Naive thymus-derived CD4-positive, alpha-beta T cell (primary cell): ENCODE results near the gene ARID3C. TPM values are rescaled to one million over a fixed set of nuclear protein-coding genes. Genes with fewer than 3 reads are reported as not detected.

Experiments
- ATAC-seq: fragments of 150-1000 bp; cut with Tn5 transposase; 2 replicates; pipeline ENCODE4 v1.10.0; 2021; ENCODE audit warnings: mild to moderate bottlenecking, moderate library complexity
- CTCF ChIA-PET: fragments of 350-600 bp; sonication (Branson Sonifier 250); formaldehyde crosslinking; loops from one replicate; lab custom pipeline; 2021; ENCODE audit warnings: antibody characterized with exemption; lab: Charles Lee
- POLR2A ChIA-PET: fragments of 350-600 bp; sonication (Branson Sonifier 250); formaldehyde crosslinking; loops from one replicate; lab custom pipeline; 2021; ENCODE audit warnings: antibody characterized with exemption, inconsistent platforms; lab: Charles Lee
- DNase-seq, 9 donors: peaks; one replicate each; pipeline versions ENCODE4 v3.0.0 to v3.0.0-alpha.2; 2020 to 2022; ENCODE audit warnings: mixed read lengths in 1 of 9
- H3K27ac ChIP-seq: one replicate; pipeline ENCODE4 v1.7.0; 2013; ENCODE audit warnings: mild to moderate bottlenecking, low read depth, low read length, moderate library complexity
- H3K27me3 ChIP-seq, 2 donors: one replicate each; pipeline ENCODE4 v1.7.0; 2013; ENCODE audit warnings: low read length in 2 of 2, mild to moderate bottlenecking in 2 of 2, moderate library complexity in 2 of 2; ENCODE audit not compliant: control insufficient read depth in 2 of 2, insufficient read depth in 2 of 2
- H3K36me3 ChIP-seq, 3 experiments: 1 replicate in 2 of 3; 2 replicates in 1 of 3; pipeline ENCODE4 v1.7.0; 2013; ENCODE audit warnings: low read length in 3 of 3, mild to moderate bottlenecking in 3 of 3, moderate library complexity in 1 of 3; ENCODE audit not compliant: insufficient read depth in 3 of 3, control insufficient read depth in 2 of 3
- H3K4me1 ChIP-seq, 2 donors: one replicate each; pipeline ENCODE4 v1.7.0; 2013; ENCODE audit warnings: low read length in 2 of 2, mild to moderate bottlenecking in 2 of 2, moderate library complexity in 1 of 2; ENCODE audit not compliant: control insufficient read depth in 2 of 2, insufficient read depth in 2 of 2
- H3K4me3 ChIP-seq: 2 replicates; pipeline ENCODE4 v1.7.0; 2013; ENCODE audit warnings: mild to moderate bottlenecking, low read length
- H3K9me3 ChIP-seq, 3 experiments: 1 replicate in 2 of 3; 2 replicates in 1 of 3; pipeline ENCODE4 v1.7.0; 2013; ENCODE audit warnings: low read length in 3 of 3; ENCODE audit not compliant: control insufficient read depth in 2 of 3
- H3K27ac Mint-ChIP-seq, 9 donors: one replicate each; pipeline ENCODE4 v1.8.0; 2020 to 2022; ENCODE audit warnings: mixed read lengths in 9 of 9, mild to moderate bottlenecking in 8 of 9, moderate library complexity in 5 of 9, inconsistent platforms in 2 of 9
- H3K27me3 Mint-ChIP-seq, 5 donors: one replicate each; pipeline ENCODE4 v1.8.0; 2021 to 2022; ENCODE audit warnings: mixed read lengths in 5 of 5, mild to moderate bottlenecking in 1 of 5
- H3K36me3 Mint-ChIP-seq, 5 donors: one replicate each; pipeline ENCODE4 v1.8.0; 2020 to 2022; ENCODE audit warnings: mixed read lengths in 5 of 5, mild to moderate bottlenecking in 3 of 5, inconsistent platforms in 1 of 5
- H3K4me1 Mint-ChIP-seq, 7 donors: one replicate each; pipeline ENCODE4 v1.8.0; 2020 to 2022; ENCODE audit warnings: mixed read lengths in 7 of 7, mild to moderate bottlenecking in 3 of 7, inconsistent platforms in 1 of 7
- H3K4me3 Mint-ChIP-seq, 10 donors: one replicate each; pipeline ENCODE4 v1.8.0; 2020 to 2022; ENCODE audit warnings: mild to moderate bottlenecking in 10 of 10, mixed read lengths in 10 of 10, moderate library complexity in 6 of 10, inconsistent platforms in 2 of 10
- H3K9me3 Mint-ChIP-seq, 11 donors: one replicate each; pipeline ENCODE4 v1.8.0; 2020 to 2022; ENCODE audit warnings: mixed read lengths in 11 of 11, mild to moderate bottlenecking in 4 of 11, inconsistent platforms in 1 of 11, moderate library complexity in 1 of 11
- intact Hi-C, 2 donors: fragments of 100-400 bp; cut with micrococcal nuclease; formaldehyde crosslinking; loops; one replicate each; pipeline ENCODE4 v1.15.1; 2023
- polyA plus RNA-seq, 2 donors: library from polyadenylated mRNA; unstranded; fragments of 300-500 nt; fragmentation: Illumina TruSeq; gene quantifications; one replicate each; pipeline ENCODE4 v1.2.3, GENCODE V29; 2021
- total RNA-seq, 6 experiments: library from RNA in 5 of 6; stranded (reverse) in 5 of 6; gene quantifications; 1 replicate in 5 of 6; 2 replicates in 1 of 6; pipeline ENCODE4 v1.2.3 and lab custom pipeline; 2021 to 2026

The ARID3C gene
- total and polyA plus RNA-seq, 7 experiments from 2014 or later: 0.27 to 0.36 TPM; not detected in 5

GRCh38 chr9:34662526-34663302 lies 33.8 kb upstream of the ARID3C start, which contains the start of gene CCL27:
Gene CCL27 (minus strand): TSS chr9:34662657. CDS start chr9:34662633, 24 bp downstream.
- Mint-ChIP-seq H3K27me3 (no peaks in the 10 kb centered on the region), H3K4me1 (peaks cover 37 to 60% (median 50%) of the 10 kb centered on the region in 7 donors), H3K27ac (peak within 1 kb of the TSS; percentile 86 to 98 (median 97)), H3K4me3 (peak within 1 kb of the TSS; percentile 43 to 97 (median 86)), H3K36me3 (peaks cover 0 to 27% (median 12%) of the 10 kb centered on the region in 5 donors), H3K9me3 (peaks cover 0 to 3% (median 0%) of the 10 kb centered on the region in 11 donors)
- ChIA-PET POLR2A (interaction anchor here (0.6 to 6.8 kb wide), 7 partner anchors 10 to 51 kb away, joined by 3 to 79 read pairs (median 5); partner anchors contain the start of genes GALT, RPP25L and SIGMAR1), CTCF (interaction anchor here (0.7 to 6.0 kb wide), 6 partner anchors 15 to 59 kb away, joined by 3 to 50 read pairs (median 4); partner anchors contain the start of genes GALT and RPP25L)
- ATAC-seq (no peak), DNase-seq (no peak)
- H3K27ac ChIP-seq: peak within 1 kb of the TSS; percentile 74
- H3K4me3 ChIP-seq: no peak within 1 kb of the TSS
- no peaks in the 10 kb centered on the region for H3K27me3 ChIP-seq
- H3K4me1 ChIP-seq: peaks cover 33 to 40% of the 10 kb centered on the region in 2 donors
- H3K36me3 ChIP-seq: peaks cover 0 to 15% (median 0%) of the 10 kb centered on the region in 3 experiments
- H3K9me3 ChIP-seq: no peaks in the 10 kb centered on the region
- intact Hi-C loops: loop anchor here (5.0 to 10.0 kb wide), 6 partner anchors 412 to 1498 kb away; partner anchors contain the start of genes HINT2 (in 2 of the 2), SPAG8 (in 2 of the 2), B4GALT1 (in 1 of the 2) and CREB3 (in 1 of the 2)

- Mint-ChIP-seq H3K27me3 (no peaks in the 10 kb centered on the region), H3K4me3 (no peak overlapping the region), H3K36me3 (peaks cover 0 to 20% (median 12%) of the 10 kb centered on the region in 5 donors), H3K9me3 (no peaks in the 10 kb centered on the region), H3K4me1 (peaks cover 27 to 46% (median 38%) of the 10 kb centered on the region in 7 donors), H3K27ac (no peak overlapping the region)
- Histone ChIP-seq H3K4me3 (no peak overlapping the region), H3K9me3 (no peaks in the 10 kb centered on the region), H3K27ac (no peak overlapping the region), H3K36me3 (peaks cover 0 to 12% (median 0%) of the 10 kb centered on the region in 3 experiments), H3K27me3 (no peaks in the 10 kb centered on the region), H3K4me1 (peaks cover 28 to 31% of the 10 kb centered on the region in 2 donors)
- DNase-seq (no peak), ATAC-seq (no peak)
- intact Hi-C loops: loop anchor here (5.0 to 10.0 kb wide), 6 partner anchors 415 to 1495 kb away; partner anchors contain the start of genes HINT2 (in 2 of the 2), SPAG8 (in 2 of the 2), B4GALT1 (in 1 of the 2) and CREB3 (in 1 of the 2)
- ChIA-PET CTCF (interaction anchor here (4.0 kb wide), 1 partner anchor 13 kb away, joined by 11 read pairs; the partner anchor contains the start of gene GALT), POLR2A (interaction anchor here (1.0 to 6.8 kb wide), 3 partner anchors 11 to 43 kb away, joined by 3 to 79 read pairs (median 7); partner anchors contain the start of genes GALT and SIGMAR1)
These were observed 30.9 kb upstream of the ARID3C start for GRCh38 chr9:34659592-34660253.

DNA sequence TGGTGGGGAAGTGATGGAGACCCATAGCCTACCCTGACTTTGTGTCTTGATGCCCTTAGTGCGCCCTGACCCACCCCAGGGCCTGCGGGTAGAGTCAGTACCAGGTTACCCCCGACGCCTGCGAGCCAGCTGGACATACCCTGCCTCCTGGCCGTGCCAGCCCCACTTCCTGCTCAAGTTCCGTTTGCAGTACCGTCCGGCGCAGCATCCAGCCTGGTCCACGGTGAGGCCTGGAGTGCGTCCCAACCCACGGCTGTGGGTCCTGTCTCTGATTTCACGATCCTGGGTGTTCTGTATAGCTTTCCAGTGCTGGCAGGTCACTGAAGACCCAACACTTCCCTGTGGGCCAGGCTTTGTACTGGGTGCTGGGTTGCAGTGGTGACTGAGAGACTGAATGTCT lies 29.6 kb upstream of the ARID3C start:
- peaks cover 20 to 40% (median 28%) of the 10 kb centered on the region in 7 donors for H3K4me1 Mint-ChIP-seq
- H3K36me3 Mint-ChIP-seq: peaks cover 0 to 19% (median 12%) of the 10 kb centered on the region in 5 donors
- no peak overlapping the region for H3K27ac ChIP-seq
- H3K27me3 Mint-ChIP-seq: no peaks in the 10 kb centered on the region
- ATAC-seq (no peak), DNase-seq (no peak)
- intact Hi-C loops: no loop called here
- ChIA-PET CTCF (interaction anchor here (4.0 kb wide), 1 partner anchor 12 kb away, joined by 11 read pairs; the partner anchor contains the start of gene GALT), POLR2A (no interaction called here)
- peak overlapping the region in 2 of 9 donors; percentile 54 to 65 for H3K27ac Mint-ChIP-seq
- H3K4me1 ChIP-seq: peaks cover 17 to 18% of the 10 kb centered on the region in 2 donors
- H3K4me3 Mint-ChIP-seq: no peak overlapping the region
- H3K9me3 ChIP-seq: no peaks in the 10 kb centered on the region
- no peaks in the 10 kb centered on the region for H3K27me3 ChIP-seq
- no peaks in the 10 kb centered on the region for H3K9me3 Mint-ChIP-seq
- peaks cover 0 to 12% (median 0%) of the 10 kb centered on the region in 3 experiments for H3K36me3 ChIP-seq
- no peak overlapping the region for H3K4me3 ChIP-seq

GRCh38 chr9:34656992-34657391 lies 28.1 kb upstream of the ARID3C start:
- peaks cover 0 to 18% (median 12%) of the 10 kb centered on the region in 5 donors for H3K36me3 Mint-ChIP-seq
- no peaks in the 10 kb centered on the region for H3K27me3 ChIP-seq
- peaks cover 18 to 40% (median 28%) of the 10 kb centered on the region in 7 donors for H3K4me1 Mint-ChIP-seq
- ATAC-seq: no peak
- no peak overlapping the region for H3K4me3 Mint-ChIP-seq
- no peaks in the 10 kb centered on the region for H3K9me3 ChIP-seq
- ChIA-PET CTCF (interaction anchor here (1.2 to 4.0 kb wide), 2 partner anchors 10 to 12 kb away, joined by 3 to 11 read pairs; partner anchors contain the start of gene GALT), POLR2A (interaction anchor here (0.7 to 1.8 kb wide), 3 partner anchors 8 to 1093 kb away, joined by 3 to 8 read pairs (median 3); partner anchors contain the start of gene GALT)
- no peak overlapping the region for H3K27ac Mint-ChIP-seq
- H3K27me3 Mint-ChIP-seq: no peaks in the 10 kb centered on the region
- DNase-seq: no peak
- intact Hi-C loops: no loop called here
- H3K9me3 Mint-ChIP-seq: no peaks in the 10 kb centered on the region
- peaks cover 0 to 12% (median 0%) of the 10 kb centered on the region in 3 experiments for H3K36me3 ChIP-seq
- H3K4me3 ChIP-seq: no peak overlapping the region
- peaks cover 2 to 17% of the 10 kb centered on the region in 2 donors for H3K4me1 ChIP-seq
- no peak overlapping the region for H3K27ac ChIP-seq

DNA sequence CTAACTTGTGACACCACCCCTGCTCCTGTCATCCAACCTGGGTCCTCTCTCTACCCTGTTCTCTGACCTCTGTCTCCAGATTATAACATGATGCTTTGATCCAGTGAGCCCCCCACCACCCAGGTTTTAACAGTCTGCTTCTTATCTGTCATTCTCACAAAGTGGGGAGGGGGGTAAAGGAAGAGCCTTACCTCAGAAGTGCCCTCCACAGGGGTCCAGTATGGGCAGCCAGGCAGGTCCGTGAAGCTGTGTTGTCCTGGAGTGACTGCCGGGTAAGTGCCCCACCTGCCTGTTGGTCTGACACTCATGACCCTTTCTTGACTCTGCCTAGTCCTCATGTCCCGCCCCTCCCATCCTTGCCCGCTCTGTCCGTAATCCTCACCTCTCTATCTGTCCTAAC lies 26.5 kb upstream of the ARID3C start:
- H3K4me1 ChIP-seq: peaks cover 0 to 13% of the 10 kb centered on the region in 2 donors
- peak overlapping the region in 3 of 9 donors; percentile 1 to 47 (median 19) for H3K27ac Mint-ChIP-seq
- H3K36me3 ChIP-seq: peaks cover 0 to 23% (median 0%) of the 10 kb centered on the region in 3 experiments
- peaks cover 0 to 14% (median 4%) of the 10 kb centered on the region in 5 donors for H3K36me3 Mint-ChIP-seq
- no peaks in the 10 kb centered on the region for H3K9me3 Mint-ChIP-seq
- H3K27me3 ChIP-seq: no peaks in the 10 kb centered on the region
- H3K9me3 ChIP-seq: no peaks in the 10 kb centered on the region
- no peaks in the 10 kb centered on the region for H3K27me3 Mint-ChIP-seq
- DNase-seq: no peak
- POLR2A ChIA-PET: interaction anchor here (0.6 to 1.9 kb wide), 4 partner anchors 9 to 1010 kb away, joined by 3 to 7 read pairs (median 4); partner anchors contain the start of genes ARHGEF39 and GALT
- no peak overlapping the region for H3K27ac ChIP-seq
- intact Hi-C loops: no loop called here
- CTCF ChIA-PET: interaction anchor here (1.1 kb wide), 1 partner anchor 10 kb away, joined by 4 read pairs; no protein-coding TSS in a partner anchor
- ATAC-seq: no peak
- H3K4me1 Mint-ChIP-seq: peaks cover 19 to 35% (median 25%) of the 10 kb centered on the region in 7 donors
- no peak overlapping the region for H3K4me3 Mint-ChIP-seq
- no peak overlapping the region for H3K4me3 ChIP-seq
